Putamen (tissue), 1 donor: ENCODE measurements around the gene GDAP2.
"Not testable (repeated sequence)": the region's sequence is repeated elsewhere in the genome, so short reads cannot be mapped to it uniquely, and the experiment has no call there.

ENCODE experiments used
- DNase-seq: peaks from one replicate; pipeline ENCODE4 v3.0.0-alpha.2; 2016; ENCODE audit warnings: low spot score

Gene GDAP2

GRCh38 chr1:117899801-117900200, 29.6 kb downstream of the GDAP2 start:
- no peak for DNase-seq

DNA sequence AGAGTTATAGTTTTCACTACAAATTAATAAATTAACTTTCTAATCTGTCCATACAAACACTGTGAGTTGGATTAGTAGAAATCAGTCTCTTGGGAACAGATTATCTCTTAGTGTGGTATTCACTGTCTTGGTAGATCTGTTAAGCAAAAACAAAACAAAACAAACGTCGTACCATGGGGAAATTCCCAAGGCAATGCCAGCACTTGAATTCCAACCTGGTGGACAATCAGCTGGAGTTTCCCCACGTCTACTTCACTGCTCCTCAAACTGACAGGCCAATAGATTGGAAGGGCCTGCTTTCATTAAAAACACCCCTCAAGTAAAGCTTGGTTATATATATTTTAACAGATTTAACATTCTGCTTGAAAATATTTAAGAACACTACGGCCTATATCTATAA, 31.9 kb downstream of the GDAP2 start:
- no peak for DNase-seq

GRCh38 chr1:117895482-117896114, 33.8 kb downstream of the GDAP2 start:
- DNase-seq: peak; percentile 62

DNA sequence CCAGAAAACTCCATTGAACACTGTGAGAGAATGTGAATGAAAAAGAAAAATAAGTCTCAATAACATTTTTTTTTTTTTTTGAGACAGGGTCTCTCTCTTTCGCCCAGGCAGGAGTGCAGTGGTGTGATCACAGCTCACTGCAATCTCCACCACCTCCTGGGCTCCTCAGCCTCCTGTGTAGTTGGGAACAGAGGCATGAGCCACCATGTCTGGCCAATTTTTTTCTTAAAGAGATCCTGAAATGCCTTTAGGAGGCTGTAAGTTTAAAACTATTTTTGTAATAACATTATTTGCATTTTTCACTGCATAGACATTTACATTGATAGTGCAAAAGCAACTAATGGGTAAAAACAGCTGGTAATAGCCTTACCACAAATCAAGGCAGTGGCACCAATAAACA, 35.3 kb downstream of the GDAP2 start:
- DNase-seq: no peak

GRCh38 chr1:117892512-117892911, 36.9 kb downstream of the GDAP2 start:
- no peak for DNase-seq

- no peak for DNase-seq
Measured at GRCh38 chr1:117890452-117890851, 39.0 kb downstream of the GDAP2 start.

- DNase-seq: no peak
Measured at GRCh38 chr1:117886101-117886795, 43.2 kb downstream of the GDAP2 start.

- DNase-seq: no peak
Measured at GRCh38 chr1:117883616-117884015, 45.8 kb downstream of the GDAP2 start.

DNA sequence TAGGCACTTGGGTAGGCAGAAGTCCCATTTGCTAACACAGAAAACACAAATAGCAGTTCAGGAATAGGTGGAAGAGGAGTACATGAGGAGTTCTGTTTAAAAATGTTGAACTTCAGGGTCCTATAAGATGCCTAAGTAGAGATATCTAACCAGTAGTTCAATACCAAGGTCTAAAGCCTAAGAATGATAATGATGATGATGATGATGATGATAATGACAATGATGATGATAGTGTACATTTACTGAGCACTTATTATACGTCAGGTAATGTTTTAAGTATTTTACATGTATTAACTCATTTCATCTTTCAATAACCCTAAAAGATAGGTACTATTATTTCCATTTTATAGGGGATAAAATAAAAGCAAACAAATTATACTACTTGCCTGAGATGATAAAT, 50.1 kb downstream of the GDAP2 start:
- no peak for DNase-seq

- DNase-seq: no peak
Measured at GRCh38 chr1:117877823-117878222, 51.6 kb downstream of the GDAP2 start.

GRCh38 chr1:117871013-117871412, 58.4 kb downstream of the GDAP2 start:
- DNase-seq: no peak

DNA sequence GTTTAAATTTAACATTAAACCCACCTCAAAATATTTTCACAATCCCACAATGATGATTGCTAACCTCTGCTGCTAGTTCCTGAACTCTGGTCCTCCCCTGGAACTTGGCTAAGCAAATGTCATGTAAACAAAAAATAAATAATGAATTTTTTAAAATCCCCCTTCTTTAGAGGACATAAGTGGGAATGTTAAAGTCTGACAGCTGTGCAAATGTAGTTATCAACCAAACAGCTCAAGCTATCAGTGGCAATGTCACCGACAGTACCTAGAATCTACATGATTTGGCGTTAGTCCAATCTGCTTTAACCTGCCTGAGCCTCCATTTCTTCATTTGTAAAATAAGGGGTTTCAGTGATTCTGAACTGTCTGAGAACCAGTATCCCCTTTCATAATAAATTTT, 67.7 kb downstream of the GDAP2 start:
- no peak for DNase-seq

GRCh38 chr1:117860896-117861610, 68.4 kb downstream of the GDAP2 start:
- no peak for DNase-seq

- DNase-seq: no peak
Measured at GRCh38 chr1:117859901-117860300, 69.5 kb downstream of the GDAP2 start.

DNA sequence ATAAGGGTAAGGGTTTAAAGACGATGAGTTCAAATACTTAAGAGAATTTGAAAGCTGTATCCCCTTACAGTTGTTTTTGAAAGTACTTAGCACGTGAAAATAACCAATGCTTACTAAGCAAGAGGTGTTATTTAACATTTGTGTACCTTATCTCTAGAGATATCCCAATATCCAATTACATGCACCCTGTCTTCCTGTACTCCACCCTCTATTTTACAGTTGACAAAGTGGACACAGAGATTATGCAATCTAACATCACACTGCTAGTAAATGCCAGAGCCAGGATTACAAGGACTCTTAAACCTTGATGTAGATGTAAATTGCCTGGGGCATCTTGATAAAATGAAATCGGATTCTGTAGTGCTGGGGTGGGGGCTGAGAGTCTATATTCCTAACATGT, 72.0 kb downstream of the GDAP2 start:
- DNase-seq: no peak

- no peak for DNase-seq
Measured at GRCh38 chr1:117852853-117853553, 76.4 kb downstream of the GDAP2 start.

- no peak for DNase-seq
Measured at GRCh38 chr1:117851687-117852086, 77.7 kb downstream of the GDAP2 start.

DNA sequence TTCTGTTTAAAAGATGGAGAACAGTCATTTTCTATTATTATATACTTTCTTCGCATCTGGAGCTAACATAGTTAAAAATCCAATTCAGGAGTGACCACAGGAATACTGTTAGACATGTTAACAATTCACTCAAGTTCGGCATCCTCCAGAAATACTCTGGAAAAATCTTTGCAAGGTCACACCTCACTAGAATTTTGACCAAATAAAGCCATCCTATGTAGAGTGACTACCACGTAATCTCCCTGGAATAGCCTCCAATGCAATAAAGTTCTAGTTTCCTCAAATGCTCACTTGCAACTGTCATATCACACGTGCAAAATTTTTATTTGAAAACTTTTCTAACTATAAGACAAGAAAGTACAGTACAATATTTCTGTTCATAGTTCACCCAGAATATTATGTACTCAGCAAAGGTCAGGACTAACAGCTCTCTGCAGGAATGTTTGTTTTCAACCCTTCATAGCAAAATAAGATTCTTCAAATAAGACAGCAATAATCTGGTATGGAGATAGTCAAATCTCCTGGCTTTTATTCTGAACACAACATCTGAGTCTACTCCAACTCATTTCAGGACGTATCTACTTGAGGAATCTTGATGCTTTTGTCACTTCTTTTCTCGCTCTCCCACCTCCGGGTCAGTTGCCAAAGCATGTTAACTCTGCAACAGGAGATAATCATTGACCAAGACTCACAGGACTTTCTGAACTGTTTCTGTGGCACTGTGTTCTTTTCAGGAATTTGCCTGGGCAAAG, 82.6 kb downstream of the GDAP2 start:
- no peak for DNase-seq

DNA sequence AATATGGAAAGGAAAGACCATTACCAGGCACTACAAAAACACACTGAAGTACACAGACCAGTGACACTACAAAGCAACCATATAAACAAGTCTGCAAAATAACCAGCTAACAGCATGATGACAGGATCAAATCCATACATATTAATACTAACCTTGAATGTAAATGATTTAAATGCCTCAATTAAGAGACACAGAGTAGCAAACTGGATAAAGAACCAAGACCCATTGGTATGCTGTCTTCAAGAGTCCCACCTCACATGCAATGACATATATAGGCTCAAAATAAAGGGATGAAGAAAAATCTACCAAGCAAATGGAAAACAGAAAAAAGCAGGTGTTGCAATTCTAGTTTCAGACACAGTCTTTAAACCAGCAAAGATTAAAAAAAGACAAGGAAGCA, 84.9 kb downstream of the GDAP2 start:
- DNase-seq: not testable (repeated sequence)

- no peak for DNase-seq
Measured at GRCh38 chr1:117843791-117844190, 85.6 kb downstream of the GDAP2 start.

- DNase-seq: no peak
Measured at GRCh38 chr1:117842408-117843170, 86.8 kb downstream of the GDAP2 start.
